ENCODE results near the gene NELL1. TPM values are rescaled to one million over a fixed set of nuclear protein-coding genes. Genes with fewer than 3 reads are reported as not detected.

NELL1 gene
- total and polyA plus RNA-seq, 4 donors, result 0.05 to 0.31 (median 0.12) TPM; not detected in 1

- WGBS, 2 donors, result 57 to 74% methylated on average over 4 of the region's 4 CpGs
- TF ChIP-seq CTCF (IDR thresholded peaks at IDR 0.05; ENCODE audit: control extremely low read depth, extremely low read depth), result no peak
Observed at GRCh38 chr11:20926799-20927540, 257.6 kb downstream of the NELL1 start.

GRCh38 chr11:20931029-20931428 is 261.6 kb downstream of the NELL1 start:
- 56 to 83% methylated on average over 3 of the region's 3 CpGs for WGBS, 2 donors
- Histone ChIP-seq H3K4me3 (no peak overlapping the region), H3K27ac (ENCODE audit: low read depth in 1 of 2, low read length in 1 of 2) (no peak overlapping the region), H3K4me1 (ENCODE audit: control insufficient read depth in 5 of 5, insufficient read depth in 5 of 5, low read length in 5 of 5) (no peaks in the 10 kb centered on the region), H3K9ac (ENCODE audit: insufficient read depth in 1 of 2, low read length in 2 of 2) (no peak overlapping the region), H3K9me3 (ENCODE audit: control insufficient read depth in 4 of 4, insufficient read depth in 3 of 4, low read length in 3 of 4) (peaks cover 0 to 1% (median 0%) of the 10 kb centered on the region in 4 donors), H3K36me3 (ENCODE audit: control insufficient read depth in 4 of 4, insufficient read depth in 4 of 4, low read length in 4 of 4) (no peaks in the 10 kb centered on the region), H3K27me3 (ENCODE audit: control insufficient read depth in 3 of 3, insufficient read depth in 3 of 3, low read length in 2 of 3) (no peaks in the 10 kb centered on the region)
- DNase-seq (no peak), ATAC-seq (ENCODE audit: insufficient read depth, low FRiP score) (no peak)
- TF ChIP-seq CTCF (IDR thresholded peaks at IDR 0.05; ENCODE audit: control extremely low read depth, extremely low read depth), result no peak

More at GRCh38 chr11:20926799-20927540, 257.6 kb downstream of the NELL1 start:
- no peaks in the 10 kb centered on the region for H3K36me3 ChIP-seq (ENCODE audit: control insufficient read depth in 4 of 4, insufficient read depth in 4 of 4, low read length in 4 of 4)
- no peaks in the 10 kb centered on the region for H3K27me3 ChIP-seq (ENCODE audit: control insufficient read depth in 3 of 3, insufficient read depth in 3 of 3, low read length in 2 of 3)
- DNase-seq (no peak), ATAC-seq (ENCODE audit: insufficient read depth, low FRiP score) (no peak)
- H3K9me3 ChIP-seq (ENCODE audit: control insufficient read depth in 4 of 4, insufficient read depth in 3 of 4, low read length in 3 of 4), result peaks cover 0 to 1% (median 0%) of the 10 kb centered on the region in 4 donors
- no peak overlapping the region for H3K27ac ChIP-seq (ENCODE audit: low read depth in 1 of 2, low read length in 1 of 2)
- no peaks in the 10 kb centered on the region for H3K4me1 ChIP-seq (ENCODE audit: control insufficient read depth in 5 of 5, insufficient read depth in 5 of 5, low read length in 5 of 5)
- no peak overlapping the region for H3K9ac ChIP-seq (ENCODE audit: insufficient read depth in 1 of 2, low read length in 2 of 2)
- H3K4me3 ChIP-seq, result no peak overlapping the region

GRCh38 chr11:20933086-20933485 is 263.7 kb downstream of the NELL1 start:
- H3K4me3 ChIP-seq, result no peak overlapping the region
- WGBS, 2 donors, result 65 to 85% methylated on average over 3 of the region's 3 CpGs
- H3K9ac ChIP-seq (ENCODE audit: insufficient read depth in 1 of 2, low read length in 2 of 2), result no peak overlapping the region
- H3K4me1 ChIP-seq (ENCODE audit: control insufficient read depth in 5 of 5, insufficient read depth in 5 of 5, low read length in 5 of 5), result no peaks in the 10 kb centered on the region
- DNase-seq (no peak), ATAC-seq (ENCODE audit: insufficient read depth, low FRiP score) (no peak)
- no peaks in the 10 kb centered on the region for H3K27me3 ChIP-seq (ENCODE audit: control insufficient read depth in 3 of 3, insufficient read depth in 3 of 3, low read length in 2 of 3)
- no peak for TF ChIP-seq CTCF (IDR thresholded peaks at IDR 0.05; ENCODE audit: control extremely low read depth, extremely low read depth)
- H3K36me3 ChIP-seq (ENCODE audit: control insufficient read depth in 4 of 4, insufficient read depth in 4 of 4, low read length in 4 of 4), result no peaks in the 10 kb centered on the region
- peaks cover 0 to 1% (median 0%) of the 10 kb centered on the region in 4 donors for H3K9me3 ChIP-seq (ENCODE audit: control insufficient read depth in 4 of 4, insufficient read depth in 3 of 4, low read length in 3 of 4)
- H3K27ac ChIP-seq (ENCODE audit: low read depth in 1 of 2, low read length in 1 of 2), result no peak overlapping the region
